Spleen (tissue), 11 donors: Measurements from ENCODE around the gene HNRNPD. TPM values are rescaled to one million over a fixed set of nuclear protein-coding genes. Genes with fewer than 3 reads are reported as not detected.

Source experiments
- DNase-seq: peaks from one replicate; pipeline ENCODE4 v3.0.0-alpha.2; 2020
- H3K27ac ChIP-seq, 8 donors: fragments of 200-600 bp; sonication (generic) in 7 of 8; 1 replicate in 4 of 8; 2 replicates in 4 of 8; pipeline versions ENCODE4 v1.5.0 to v1.8.0; 2016 to 2021; ENCODE audit warnings: inconsistent platforms in 4 of 8, mild to moderate bottlenecking in 4 of 8, moderate library complexity in 1 of 8
- H3K27me3 ChIP-seq, 7 donors: fragments of 200-600 bp; sonication (generic) in 6 of 7; replicated peaks in 1 of 7; 1 replicate in 4 of 7; 2 replicates in 3 of 7; pipeline versions ENCODE4 v1.5.0 to v1.8.0; 2016 to 2021; ENCODE audit warnings: inconsistent platforms in 3 of 7, mild to moderate bottlenecking in 1 of 7
- H3K36me3 ChIP-seq, 6 donors: fragments of 200-600 bp; sonication (generic) in 5 of 6; 1 replicate in 4 of 6; 2 replicates in 2 of 6; pipeline versions ENCODE4 v1.5.0 to v1.8.0; 2016 to 2021; ENCODE audit warnings: inconsistent platforms in 2 of 6
- H3K4me1 ChIP-seq, 6 donors: fragments of 200-600 bp; sonication (generic) in 5 of 6; 1 replicate in 3 of 6; 2 replicates in 3 of 6; pipeline versions ENCODE4 v1.5.0 to v1.8.0; 2016 to 2021; ENCODE audit warnings: inconsistent platforms in 3 of 6
- H3K4me3 ChIP-seq, 8 donors: fragments of 200-600 bp; sonication (generic) in 7 of 8; 1 replicate in 4 of 8; 2 replicates in 4 of 8; pipeline versions ENCODE4 v1.5.0 to v1.8.0; 2016 to 2021; ENCODE audit warnings: inconsistent platforms in 4 of 8, mild to moderate bottlenecking in 4 of 8, moderate library complexity in 2 of 8
- H3K9me3 ChIP-seq, 8 donors: fragments of 200-600 bp; sonication (generic) in 7 of 8; 1 replicate in 4 of 8; 2 replicates in 4 of 8; pipeline versions ENCODE4 v1.5.0 to v1.8.0; 2016 to 2021; ENCODE audit warnings: inconsistent platforms in 4 of 8
- POLR2A ChIP-seq, 3 donors: fragments of 450-650 bp; IDR thresholded peaks; one replicate each; pipeline ENCODE4 v1.5.1; 2017; ENCODE audit warnings: antibody characterized with exemption in 3 of 3, mild to moderate bottlenecking in 1 of 3
- POLR2AphosphoS5 ChIP-seq, 3 donors: sonication (generic); formaldehyde crosslinking; IDR thresholded peaks; one replicate each; pipeline ENCODE4 v1.5.1; 2017; ENCODE audit warnings: antibody characterized with exemption in 3 of 3
- WGBS, 5 donors: extraction: QIAGEN DNeasy Blood & Tissue Kit in 3 of 5; methylation state at CpG; one replicate each; pipeline versions ENCODE4 v1.1.5 to v1.1.7; 2013 to 2018; 5-methylcytosine and 5-hydroxymethylcytosine counted together
- intact Hi-C: fragments of 100-400 bp; cut with DNase I; formaldehyde crosslinking; loops from one replicate; pipeline ENCODE4 v1.15.0; 2023; ENCODE audit warnings: low total_unique reads
- polyA plus RNA-seq, 3 donors: library from polyadenylated mRNA; stranded (reverse); fragments of 200-250 nt; gene quantifications; one replicate each; pipeline ENCODE4 v1.2.1, GENCODE V29; 2013
- total RNA-seq, 7 donors: library from RNA; depleted of rRNA in 3 of 7; stranded (reverse); fragments of >200 nt in 3 of 7; fragmentation: NEBNext Ultra II Directional in 4 of 7; extraction: Animal tissue kit (Norgen Biotek cat#: 25700) in 4 of 7; gene quantifications; one replicate each; pipeline versions ENCODE4 v1.1.0 to v1.2.1, GENCODE V29; 2016 to 2021
- TF ChIP-seq, protein P1 (sequence below), 11 experiments: fragments of 200-600 bp in 7 of 11; fragments of 450-650 bp in 4 of 11; sonication (generic) in 4 of 11; IDR thresholded peaks in 8 of 11; conservative IDR thresholded peaks in 3 of 11; 1 replicate in 7 of 11; 2 replicates in 4 of 11; pipeline versions ENCODE4 v1.4.0 to v1.8.0; 2016 to 2021; ENCODE audit warnings: antibody characterized with exemption in 11 of 11, inconsistent platforms in 4 of 11, mild to moderate bottlenecking in 1 of 11
- donor health status: healthy with polysubstance abuse.
- donor health status: DM: no; HTN: no; CAD: no; lungs with moderate emphysema.
- donor health status: DM: no; HTN: no; CAD: no.
- donor health status: Bipolar disorder and iron deficiency.
- donor health status: healthy.
- donor health status: DM: no; HTN: no; CAD: no.
- donor health status: DM: yes; HTN: yes; CAD: no.

The HNRNPD gene
- total and polyA plus RNA-seq, 10 donors = 135 to 208 (median 184) TPM

DNA sequence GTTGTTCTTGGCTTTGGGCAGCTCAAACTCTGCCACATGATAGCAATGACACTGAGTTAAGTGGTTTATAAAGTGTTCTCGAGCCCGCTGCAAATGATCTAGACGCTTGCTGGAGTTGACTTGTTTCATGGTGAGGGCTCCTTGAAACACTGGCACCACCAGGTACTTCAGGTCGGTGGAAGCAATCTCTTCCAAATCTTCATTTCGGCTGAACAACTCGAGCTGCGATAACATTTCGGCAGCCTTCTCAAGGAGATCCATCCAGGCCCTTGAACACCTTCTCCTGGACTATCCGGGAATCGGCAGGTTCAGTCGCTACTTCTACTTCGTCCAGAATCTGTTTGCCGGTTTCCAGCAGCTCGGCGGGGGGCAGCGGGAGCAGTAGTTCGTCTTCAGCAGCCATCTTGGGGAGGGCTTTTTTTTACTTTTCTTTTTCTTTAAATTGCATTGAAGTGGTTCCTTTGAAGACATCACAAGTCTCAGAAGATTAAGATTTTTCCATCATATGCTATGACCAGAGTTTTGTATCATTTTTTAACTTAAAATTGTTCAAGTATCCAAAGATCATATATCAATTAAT lies 28.5 kb upstream of the HNRNPD start:
- 94 to 95% (median 95%) methylated on average over 17 of the region's 17 CpGs for WGBS, 5 donors
- H3K9me3 ChIP-seq = no peaks in the 10 kb centered on the region
- no peak for DNase-seq
- H3K27me3 ChIP-seq = no peaks in the 10 kb centered on the region
- no peaks in the 10 kb centered on the region for H3K36me3 ChIP-seq
- intact Hi-C loops = no loop called here
- TF ChIP-seq POLR2A (IDR thresholded peaks at IDR 0.05) (no peak), POLR2AphosphoS5 (IDR thresholded peaks at IDR 0.05) (no peak)
- TF ChIP-seq, protein P1, sequence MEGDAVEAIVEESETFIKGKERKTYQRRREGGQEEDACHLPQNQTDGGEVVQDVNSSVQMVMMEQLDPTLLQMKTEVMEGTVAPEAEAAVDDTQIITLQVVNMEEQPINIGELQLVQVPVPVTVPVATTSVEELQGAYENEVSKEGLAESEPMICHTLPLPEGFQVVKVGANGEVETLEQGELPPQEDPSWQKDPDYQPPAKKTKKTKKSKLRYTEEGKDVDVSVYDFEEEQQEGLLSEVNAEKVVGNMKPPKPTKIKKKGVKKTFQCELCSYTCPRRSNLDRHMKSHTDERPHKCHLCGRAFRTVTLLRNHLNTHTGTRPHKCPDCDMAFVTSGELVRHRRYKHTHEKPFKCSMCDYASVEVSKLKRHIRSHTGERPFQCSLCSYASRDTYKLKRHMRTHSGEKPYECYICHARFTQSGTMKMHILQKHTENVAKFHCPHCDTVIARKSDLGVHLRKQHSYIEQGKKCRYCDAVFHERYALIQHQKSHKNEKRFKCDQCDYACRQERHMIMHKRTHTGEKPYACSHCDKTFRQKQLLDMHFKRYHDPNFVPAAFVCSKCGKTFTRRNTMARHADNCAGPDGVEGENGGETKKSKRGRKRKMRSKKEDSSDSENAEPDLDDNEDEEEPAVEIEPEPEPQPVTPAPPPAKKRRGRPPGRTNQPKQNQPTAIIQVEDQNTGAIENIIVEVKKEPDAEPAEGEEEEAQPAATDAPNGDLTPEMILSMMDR (IDR thresholded peaks at IDR 0.05 in 8 of 11, conservative IDR thresholded peaks at IDR 0.05 in 3 of 11) = no peak
- no peak overlapping the region for H3K4me3 ChIP-seq
- H3K4me1 ChIP-seq = no peaks in the 10 kb centered on the region
- H3K27ac ChIP-seq = no peak overlapping the region

DNA sequence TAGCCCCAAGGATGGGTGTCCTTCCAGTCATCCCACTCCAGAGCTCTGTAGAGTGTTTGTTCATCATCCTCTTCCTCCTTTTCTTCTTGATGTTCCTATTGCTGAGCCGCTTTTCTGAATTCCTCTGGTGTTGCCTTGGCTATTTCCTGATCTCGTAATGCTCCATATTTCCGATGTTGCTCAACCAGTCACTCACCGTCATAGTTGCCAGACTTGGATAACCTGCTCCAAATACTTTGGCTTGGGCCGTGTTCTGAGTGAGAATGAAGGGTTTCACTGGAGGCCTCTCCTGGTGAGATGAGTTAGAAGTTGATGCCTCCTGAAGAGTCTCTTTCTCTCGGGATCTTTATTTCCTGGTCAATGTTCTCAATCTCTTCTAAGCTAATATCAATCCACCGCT lies 27.8 kb upstream of the HNRNPD start:
- WGBS, 5 donors = 80 to 92% (median 84%) methylated on average over 7 of the region's 7 CpGs
- H3K4me3 ChIP-seq = no peak overlapping the region

DNA sequence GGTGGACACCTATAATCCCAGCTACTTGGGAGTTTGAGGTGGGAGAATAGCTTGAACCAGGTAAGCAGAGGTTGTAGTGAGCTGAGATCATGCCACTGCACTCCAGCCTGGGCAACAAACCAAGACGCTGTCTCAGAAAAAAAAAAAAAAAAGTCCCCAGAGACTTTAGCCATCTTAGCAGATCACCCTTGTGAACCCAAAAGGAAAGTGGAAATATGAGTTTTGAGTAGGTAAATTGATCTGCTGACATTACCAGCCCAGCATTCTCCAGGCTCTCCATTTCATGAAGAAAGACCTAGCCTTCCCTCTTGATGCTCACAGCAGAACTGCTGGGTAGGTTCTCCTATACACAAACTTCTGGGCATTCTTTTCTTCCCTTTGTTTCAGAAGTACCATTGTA lies 24.5 kb upstream of the HNRNPD start:
- WGBS, 5 donors = 71 to 95% (median 83%) methylated on average over 1 of the region's 1 CpG
- DNase-seq = no peak
- Histone ChIP-seq H3K9me3 (no peaks in the 10 kb centered on the region), H3K36me3 (no peaks in the 10 kb centered on the region), H3K27ac (no peak overlapping the region), H3K4me3 (no peak overlapping the region), H3K4me1 (no peaks in the 10 kb centered on the region), H3K27me3 (no peaks in the 10 kb centered on the region)
- intact Hi-C loops = no loop called here
- TF ChIP-seq POLR2AphosphoS5 (IDR thresholded peaks at IDR 0.05) (no peak), POLR2A (IDR thresholded peaks at IDR 0.05) (no peak)
- TF ChIP-seq, protein P1 (IDR thresholded peaks at IDR 0.05 in 8 of 11, conservative IDR thresholded peaks at IDR 0.05 in 3 of 11) = no peak

More for the DNA sequence above, 27.8 kb upstream of the HNRNPD start:
- TF ChIP-seq, protein P1 (IDR thresholded peaks at IDR 0.05 in 8 of 11, conservative IDR thresholded peaks at IDR 0.05 in 3 of 11) = no peak
- no peak for TF ChIP-seq POLR2AphosphoS5 (IDR thresholded peaks at IDR 0.05)
- TF ChIP-seq POLR2A (IDR thresholded peaks at IDR 0.05) = no peak
- Histone ChIP-seq H3K9me3 (no peaks in the 10 kb centered on the region), H3K27me3 (no peaks in the 10 kb centered on the region), H3K27ac (no peak overlapping the region), H3K4me1 (no peaks in the 10 kb centered on the region), H3K36me3 (no peaks in the 10 kb centered on the region)
- intact Hi-C loops = no loop called here
- DNase-seq = no peak

DNA sequence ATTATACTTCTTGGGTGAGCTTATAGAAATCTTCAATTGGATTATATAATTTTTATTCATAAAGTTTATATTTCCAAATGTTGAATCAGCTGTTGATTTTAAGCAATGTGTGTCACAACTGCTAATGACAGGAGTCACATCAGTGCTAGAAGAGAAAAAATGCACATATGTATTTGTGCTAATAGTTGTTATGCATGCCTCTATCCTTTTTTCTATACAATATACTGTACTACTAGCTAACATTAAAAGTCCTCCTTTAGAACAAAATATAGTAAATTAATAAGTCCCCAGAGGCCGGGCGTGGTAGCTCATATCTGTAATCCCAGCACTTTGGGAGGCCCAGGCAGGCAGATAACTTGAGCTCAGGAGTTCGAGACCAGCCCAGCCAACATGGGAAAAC lies 23.7 kb upstream of the HNRNPD start:
- TF ChIP-seq POLR2A (IDR thresholded peaks at IDR 0.05) = no peak
- no peak for TF ChIP-seq POLR2AphosphoS5 (IDR thresholded peaks at IDR 0.05)
- TF ChIP-seq, protein P1 (IDR thresholded peaks at IDR 0.05 in 8 of 11, conservative IDR thresholded peaks at IDR 0.05 in 3 of 11) = no peak
- intact Hi-C loops = no loop called here
- H3K36me3 ChIP-seq = no peaks in the 10 kb centered on the region

More for the DNA sequence above, 23.7 kb upstream of the HNRNPD start:
- Histone ChIP-seq H3K4me1 (no peaks in the 10 kb centered on the region), H3K27me3 (no peaks in the 10 kb centered on the region), H3K27ac (no peak overlapping the region), H3K9me3 (no peaks in the 10 kb centered on the region), H3K4me3 (no peak overlapping the region)
- DNase-seq = no peak
- WGBS, 5 donors = 80 to 99% (median 89%) methylated on average over 3 of the region's 3 CpGs
